Calu3 (cell line): ENCODE measurements around the gene MPIG6B. TPM values are rescaled to one million over a fixed set of nuclear protein-coding genes. Genes with fewer than 3 reads are reported as not detected.

Experiments
- BruUV-seq: library from RNA; stranded (reverse); fragments of 400-500 nt; replicated peaks from 2 replicates; lab custom pipeline; 2021; lab: Mats Ljungman, UMichigan
- CTCF ChIA-PET: fragments of 300-600 bp; sonication (Branson Sonifier 250); formaldehyde crosslinking; loops from one replicate; lab custom pipeline; 2022; ENCODE audit warnings: antibody characterized with exemption; lab: Charles Lee
- DNase-seq: peaks from one replicate; pipeline ENCODE4 v3.0.0; 2022
- H3K27ac Mint-ChIP-seq: one replicate; pipeline ENCODE4 v1.8.0; 2022; ENCODE audit warnings: mixed read lengths; ENCODE audit not compliant: unreplicated experiment
- H3K27me3 Mint-ChIP-seq: one replicate; pipeline ENCODE4 v1.8.0; 2022; ENCODE audit warnings: mixed read lengths; ENCODE audit not compliant: unreplicated experiment
- H3K36me3 Mint-ChIP-seq: one replicate; pipeline ENCODE4 v1.8.0; 2022; ENCODE audit warnings: mild to moderate bottlenecking, moderate library complexity, mixed read lengths; ENCODE audit not compliant: insufficient read depth, unreplicated experiment
- H3K4me1 Mint-ChIP-seq: one replicate; pipeline ENCODE4 v1.8.0; 2022; ENCODE audit warnings: mild to moderate bottlenecking, low read depth, mixed read lengths; ENCODE audit not compliant: unreplicated experiment
- H3K4me3 Mint-ChIP-seq: one replicate; pipeline ENCODE4 v1.8.0; 2022; ENCODE audit warnings: mild to moderate bottlenecking, low read depth, moderate library complexity, mixed read lengths; ENCODE audit not compliant: unreplicated experiment
- H3K9me3 Mint-ChIP-seq: one replicate; pipeline ENCODE4 v1.8.0; 2022; ENCODE audit warnings: low read depth, mixed read lengths; ENCODE audit not compliant: unreplicated experiment
- CTCF ChIP-seq: fragments of 200-600 bp; IDR thresholded peaks from one replicate; pipeline ENCODE4 v1.8.0; 2022; ENCODE audit warnings: antibody characterized with exemption; ENCODE audit not compliant: unreplicated experiment
- intact Hi-C: fragments of 100-400 bp; cut with micrococcal nuclease; formaldehyde crosslinking; loops from one replicate; pipeline ENCODE4 v1.10.0; 2022; ENCODE audit not compliant: unreplicated experiment
- total RNA-seq: library from RNA; stranded (reverse); gene quantifications from 2 replicates; pipeline ENCODE4 v1.2.3, GENCODE V29; 2022

Gene MPIG6B
- total RNA-seq, 1 experiment from 2014 or later: not detected

GRCh38 chr6:31764198-31764597 is 41.0 kb downstream of the MPIG6B start:
- H3K9me3 Mint-ChIP-seq: no peaks in the 10 kb centered on the region
- intact Hi-C loops: no loop called here
- TF ChIP-seq CTCF: no peak
- no peaks in the 10 kb centered on the region for H3K27me3 Mint-ChIP-seq
- no peak for DNase-seq
- H3K4me1 Mint-ChIP-seq: peaks cover 18% of the 10 kb centered on the region
- CTCF ChIA-PET: no interaction called here
- H3K4me3 Mint-ChIP-seq: no peak overlapping the region
- TSS peak; percentile 31 for BruUV-seq
- H3K27ac Mint-ChIP-seq: no peak overlapping the region
- H3K36me3 Mint-ChIP-seq: peaks cover 40% of the 10 kb centered on the region

- H3K36me3 Mint-ChIP-seq: peaks cover 32% of the 10 kb centered on the region
- TF ChIP-seq CTCF: no peak
- H3K27ac Mint-ChIP-seq: no peak overlapping the region
- no TSS peak for BruUV-seq
- peaks cover 21% of the 10 kb centered on the region for H3K4me1 Mint-ChIP-seq
- no peak overlapping the region for H3K4me3 Mint-ChIP-seq
- intact Hi-C loops: no loop called here
- CTCF ChIA-PET: no interaction called here
- no peaks in the 10 kb centered on the region for H3K27me3 Mint-ChIP-seq
- no peaks in the 10 kb centered on the region for H3K9me3 Mint-ChIP-seq
- no peak for DNase-seq
Measured at GRCh38 chr6:31765559-31765909, 42.4 kb downstream of the MPIG6B start.

- CTCF ChIA-PET: no interaction called here
- H3K27ac Mint-ChIP-seq: no peak overlapping the region
- H3K4me3 Mint-ChIP-seq: no peak overlapping the region
- peaks cover 17% of the 10 kb centered on the region for H3K4me1 Mint-ChIP-seq
- intact Hi-C loops: no loop called here
- no TSS peak for BruUV-seq
- no peak for TF ChIP-seq CTCF
- DNase-seq: no peak
- peaks cover 29% of the 10 kb centered on the region for H3K36me3 Mint-ChIP-seq
- H3K9me3 Mint-ChIP-seq: no peaks in the 10 kb centered on the region
- H3K27me3 Mint-ChIP-seq: no peaks in the 10 kb centered on the region
Measured at GRCh38 chr6:31765910-31766794, 43.0 kb downstream of the MPIG6B start.

- no peak for TF ChIP-seq CTCF
Measured at GRCh38 chr6:31767096-31767645, 44.0 kb downstream of the MPIG6B start.

More at GRCh38 chr6:31767096-31767645, 44.0 kb downstream of the MPIG6B start:
- DNase-seq: no peak
- Mint-ChIP-seq H3K4me3 (no peak overlapping the region), H3K36me3 (peaks cover 22% of the 10 kb centered on the region), H3K9me3 (no peaks in the 10 kb centered on the region), H3K27me3 (no peaks in the 10 kb centered on the region), H3K27ac (no peak overlapping the region), H3K4me1 (peaks cover 17% of the 10 kb centered on the region)
- CTCF ChIA-PET: interaction anchor here (0.7 kb wide), 1 partner anchor 769 kb away, joined by 3 read pairs; no protein-coding TSS in a partner anchor
- intact Hi-C loops: no loop called here
- BruUV-seq: no TSS peak
